HG03103 (cell line): ENCODE results near the gene PEX1.
"Not testable (repeated sequence)": the region's sequence is repeated elsewhere in the genome, so short reads cannot be mapped to it uniquely, and the experiment has no call there.

Source experiments
- ATAC-seq: cut with Tn5 transposase; IDR thresholded peaks from one replicate; pipeline ENCODE4 v1.9.1; 2021; ENCODE audit warnings: low read depth; ENCODE audit not compliant: unreplicated experiment

PEX1 gene

DNA sequence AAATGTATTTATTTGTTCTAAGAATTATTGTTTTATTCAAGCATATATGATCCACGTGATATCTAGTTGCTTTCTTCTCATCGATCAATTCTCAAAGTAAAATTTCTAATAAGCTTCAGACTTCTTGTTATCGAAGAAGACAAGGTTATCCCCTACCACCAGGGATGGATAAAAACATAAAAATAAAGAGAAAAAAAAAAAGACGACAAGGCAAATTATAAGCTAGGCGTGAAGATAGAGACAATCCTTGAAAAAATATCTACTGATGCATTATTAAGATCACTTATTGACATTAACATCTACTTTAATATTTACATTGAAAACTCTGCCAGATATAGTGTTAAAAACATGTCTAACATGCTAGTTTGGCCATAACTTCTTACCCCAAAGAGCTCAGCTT, 19.4 kb downstream of the PEX1 start:
- ATAC-seq = no peak

DNA sequence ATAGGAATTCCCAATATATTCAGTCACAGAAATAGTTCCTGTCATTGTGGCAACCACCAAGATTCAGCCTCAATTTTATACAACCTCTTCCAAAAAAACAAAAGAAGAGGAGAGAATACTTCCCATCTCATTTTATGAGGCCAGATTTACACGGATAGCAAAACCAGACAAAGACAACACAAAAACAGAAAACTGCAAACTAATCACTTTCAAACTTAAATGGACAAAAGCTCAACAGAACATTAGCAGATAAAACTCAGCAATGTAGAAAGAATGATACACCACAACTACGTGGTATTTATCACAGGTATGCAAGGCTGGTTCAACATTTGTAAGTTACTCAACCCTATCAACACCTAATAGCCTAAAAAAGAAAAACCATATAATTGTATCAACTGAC, 22.0 kb downstream of the PEX1 start:
- no peak for ATAC-seq

DNA sequence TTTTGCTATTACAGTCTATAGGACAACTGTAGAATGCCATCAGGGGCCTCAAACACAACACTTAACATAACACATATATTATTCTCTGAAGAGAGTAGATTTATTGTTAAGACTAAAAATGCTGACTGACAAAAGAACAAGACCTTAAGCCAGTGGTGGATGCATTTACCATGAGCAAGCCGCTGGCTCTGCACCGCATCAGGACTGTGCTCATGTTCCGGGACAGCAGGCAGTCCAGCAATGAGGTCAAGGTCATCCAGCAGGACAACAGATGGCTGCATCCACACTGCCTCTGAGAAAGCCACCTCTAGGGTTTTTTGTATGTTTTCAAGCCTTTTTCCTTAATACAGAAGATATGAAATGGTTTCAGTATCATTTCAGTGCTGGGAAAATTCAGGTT, 23.8 kb downstream of the PEX1 start:
- no peak for ATAC-seq

DNA sequence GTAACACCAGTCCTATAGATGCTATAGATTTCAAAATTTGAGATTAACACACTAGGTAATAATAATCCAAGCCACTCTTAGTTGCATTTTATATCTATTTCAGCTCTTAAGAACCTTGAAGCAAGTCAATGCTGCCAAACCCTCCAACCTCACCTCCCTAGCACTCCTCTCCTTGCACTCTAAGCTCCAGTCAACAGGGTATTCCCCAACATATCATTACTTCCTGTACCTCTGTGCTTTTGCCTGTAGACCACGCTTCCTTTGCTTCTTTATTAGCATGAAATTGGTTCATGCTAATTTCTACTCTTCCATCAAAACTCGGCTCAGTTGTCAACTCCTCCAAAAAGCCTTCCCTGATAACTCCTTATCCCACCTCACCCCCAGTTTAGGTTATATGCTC, 24.6 kb downstream of the PEX1 start:
- ATAC-seq = no peak

DNA sequence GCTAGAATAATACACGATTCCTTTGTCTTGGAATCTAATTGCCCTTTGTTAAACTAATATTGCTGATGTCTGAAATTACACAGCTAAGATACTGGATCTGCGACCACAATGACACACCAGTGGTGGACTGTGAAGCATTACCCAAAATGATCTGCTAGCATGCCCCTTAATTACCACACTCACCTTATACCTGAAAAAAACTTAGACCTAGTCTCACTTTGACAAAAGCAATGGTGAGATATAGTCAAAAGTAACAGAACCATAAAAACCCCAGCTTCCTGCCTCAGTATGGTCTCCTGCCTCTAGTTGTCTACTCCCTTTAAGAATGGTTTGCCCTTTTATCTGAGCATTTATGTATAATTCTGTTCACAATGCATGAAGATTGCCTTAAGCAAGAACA, 29.8 kb downstream of the PEX1 start:
- ATAC-seq = no peak

DNA sequence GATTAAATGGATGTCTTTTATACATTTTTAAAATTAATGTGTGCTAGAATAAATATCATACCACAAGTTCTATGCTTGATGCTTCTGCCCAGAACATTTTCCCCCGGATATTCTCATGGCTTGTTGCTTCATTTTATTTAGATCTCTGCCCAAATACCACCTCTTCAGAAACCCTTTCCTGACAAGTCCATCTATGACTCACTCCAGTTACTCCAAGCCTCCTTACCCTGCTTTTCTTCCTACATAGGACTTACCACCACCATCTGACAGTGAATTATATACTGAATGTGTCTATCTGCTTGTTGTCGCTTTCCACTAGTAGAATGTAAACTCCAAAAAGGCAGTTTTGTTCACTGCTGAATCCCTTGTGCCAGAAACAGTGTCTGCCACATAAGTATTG, 31.4 kb downstream of the PEX1 start:
- no peak for ATAC-seq

DNA sequence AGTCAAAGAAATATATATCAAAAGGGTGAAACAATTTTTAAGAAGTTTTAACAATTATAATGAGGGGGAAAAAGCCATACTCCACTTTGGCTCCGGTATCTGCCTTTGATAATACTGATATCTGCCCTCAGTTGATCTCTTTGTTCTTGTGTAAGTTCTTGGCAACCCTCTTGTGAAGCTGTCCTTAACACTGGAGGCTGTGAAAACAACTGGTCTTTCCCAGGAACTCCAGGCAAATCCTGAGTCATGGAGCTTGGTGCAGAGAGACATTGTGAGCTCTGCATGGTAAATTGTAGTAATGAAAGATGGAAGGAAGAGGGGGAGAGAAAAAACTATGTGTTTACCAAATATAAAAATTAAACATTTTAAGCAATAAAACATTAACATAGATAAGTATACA, 38.7 kb downstream of the PEX1 start:
- no peak for ATAC-seq

DNA sequence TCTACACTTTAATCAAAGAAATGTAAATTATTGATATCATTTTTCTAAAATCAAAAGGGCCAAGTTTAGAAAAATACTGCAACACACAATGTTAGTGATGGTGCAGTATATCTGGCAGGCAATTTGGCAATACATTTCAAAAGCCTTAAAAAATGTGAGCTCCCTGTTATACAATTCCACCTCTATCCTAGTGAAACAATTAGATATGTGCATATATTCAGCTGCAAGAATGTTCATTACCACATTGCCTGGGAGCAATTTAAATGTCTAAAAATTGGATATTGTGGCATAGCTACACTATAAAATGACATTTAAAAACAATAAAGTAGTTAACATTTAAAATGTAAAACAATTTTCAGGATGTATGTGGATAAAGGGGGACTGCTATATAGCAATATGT, 40.5 kb downstream of the PEX1 start:
- no peak for ATAC-seq

DNA sequence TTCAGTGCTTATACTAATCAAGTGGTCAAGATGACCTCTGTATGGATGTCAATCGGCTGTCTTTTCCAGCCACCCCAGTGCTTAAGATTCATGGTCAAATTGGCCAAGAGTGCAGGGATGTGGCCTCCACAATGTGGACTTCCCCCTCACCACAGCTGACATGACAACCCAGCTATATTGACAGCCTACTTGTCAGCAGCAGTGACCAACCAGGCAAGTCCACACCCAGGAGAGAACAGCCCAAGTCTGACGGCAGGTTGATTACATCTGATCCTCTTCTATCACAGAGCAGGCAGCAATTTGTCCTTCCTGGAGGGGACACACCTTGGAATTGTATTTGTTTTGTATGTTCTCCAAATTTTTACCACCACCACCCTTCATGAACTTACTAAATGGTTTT, 42.3 kb downstream of the PEX1 start:
- ATAC-seq = no peak

DNA sequence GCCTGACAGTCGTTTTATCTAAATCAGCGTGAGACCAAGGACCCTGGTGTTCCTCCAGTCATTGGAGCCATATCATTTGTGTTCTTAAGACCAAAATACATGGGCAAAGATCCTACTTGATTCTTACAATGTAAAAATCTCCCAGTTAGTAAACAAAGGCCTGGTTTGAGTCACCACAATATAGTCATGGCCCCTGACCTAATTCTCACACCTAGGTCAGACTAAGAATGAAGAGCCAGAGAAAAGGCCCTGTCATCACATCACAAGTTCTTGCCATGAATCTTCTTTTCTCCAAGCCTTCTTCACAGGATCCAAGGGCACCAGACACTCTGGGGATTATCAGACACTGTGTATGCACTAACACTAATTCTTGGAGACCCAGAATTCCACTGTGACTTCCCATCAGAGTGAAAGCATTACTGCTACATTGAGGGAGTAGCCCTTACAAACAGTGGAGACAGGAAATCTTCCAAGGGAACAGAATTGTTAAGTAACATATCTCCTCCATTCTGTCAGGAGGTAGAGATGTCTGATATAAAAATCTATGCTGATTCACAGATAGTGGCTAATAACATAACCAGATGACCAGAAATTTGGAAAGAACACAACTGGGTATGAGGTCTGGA, 42.9 kb downstream of the PEX1 start:
- no peak for ATAC-seq

DNA sequence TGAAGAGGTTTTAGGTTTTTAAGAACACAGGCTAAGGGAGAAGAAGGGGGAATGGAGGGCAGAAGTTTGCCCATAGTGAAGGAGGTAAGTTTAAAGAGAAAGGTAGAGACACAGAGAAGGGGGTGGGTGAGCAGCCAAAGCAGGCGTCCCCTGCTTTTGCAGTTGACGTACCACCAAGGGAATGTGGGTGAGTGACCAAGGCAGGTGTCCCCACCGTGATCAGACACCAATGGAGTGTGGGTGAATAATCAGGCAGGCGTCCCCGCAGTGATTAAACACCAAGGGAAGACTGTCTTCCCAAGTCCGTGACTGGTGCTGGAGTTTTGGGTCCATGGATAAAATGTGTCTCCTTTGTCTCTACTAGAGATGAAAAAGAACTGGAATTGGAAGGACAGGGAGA, 44.1 kb downstream of the PEX1 start:
- ATAC-seq = not testable (repeated sequence)

DNA sequence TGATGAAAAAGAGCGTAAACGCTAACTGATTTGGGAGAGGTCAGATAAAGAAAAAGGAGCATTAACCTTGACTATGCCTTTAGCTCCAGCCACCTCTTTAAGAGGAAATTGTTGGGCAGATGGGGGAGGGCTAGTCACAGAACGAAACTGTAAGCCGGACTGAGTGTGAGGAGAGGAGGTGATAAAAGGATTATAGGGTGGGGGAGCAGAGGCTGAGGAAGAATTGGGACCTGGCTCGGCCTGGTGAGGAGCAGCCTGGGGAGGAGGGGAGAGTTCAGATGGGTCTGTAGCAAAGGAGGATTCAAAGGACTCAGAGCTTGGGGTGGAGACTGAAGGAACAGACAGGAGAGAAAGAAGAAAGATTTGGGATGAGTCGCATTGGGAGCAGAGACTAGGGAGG, 44.7 kb downstream of the PEX1 start:
- ATAC-seq = not testable (repeated sequence)

DNA sequence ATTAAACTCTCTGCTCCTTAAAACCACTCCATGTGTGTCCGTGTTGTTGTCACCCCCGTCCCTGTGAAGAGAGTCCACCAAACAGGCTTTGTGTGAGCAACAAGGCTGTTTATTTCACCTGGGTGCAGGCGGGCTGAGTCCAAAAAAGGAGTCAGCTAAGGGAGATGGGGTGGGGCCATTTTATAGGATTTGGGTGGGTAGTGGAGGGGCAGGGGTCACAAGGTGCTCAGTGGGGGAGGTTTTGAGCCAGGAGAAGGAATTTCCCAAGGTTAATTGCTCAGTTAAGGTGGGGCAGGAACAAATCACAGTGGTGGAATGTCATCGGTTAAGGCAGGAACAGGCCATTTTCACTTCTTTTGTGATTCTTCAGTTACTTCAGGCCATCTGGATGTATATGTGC, 49.2 kb downstream of the PEX1 start:
- ATAC-seq = not testable (repeated sequence)

DNA sequence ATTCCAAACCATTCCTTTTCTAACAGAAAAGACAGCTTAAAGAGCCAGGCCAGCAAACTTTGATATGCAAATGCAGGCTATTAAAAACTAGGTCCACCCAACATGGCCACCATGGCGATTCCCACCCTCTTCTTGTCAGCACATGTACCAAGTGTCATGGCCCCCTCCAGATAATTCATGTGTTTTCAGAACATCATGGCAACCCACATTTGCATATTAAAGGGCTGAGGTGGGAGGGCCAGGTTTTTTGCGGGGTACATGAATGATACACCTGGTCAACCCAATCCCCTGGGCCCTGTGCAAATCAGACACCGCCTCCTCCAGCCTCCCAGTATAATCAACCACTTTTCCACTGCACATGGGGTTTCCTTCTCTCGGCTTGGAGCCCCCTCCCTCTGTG, 49.6 kb downstream of the PEX1 start:
- no peak for ATAC-seq

DNA sequence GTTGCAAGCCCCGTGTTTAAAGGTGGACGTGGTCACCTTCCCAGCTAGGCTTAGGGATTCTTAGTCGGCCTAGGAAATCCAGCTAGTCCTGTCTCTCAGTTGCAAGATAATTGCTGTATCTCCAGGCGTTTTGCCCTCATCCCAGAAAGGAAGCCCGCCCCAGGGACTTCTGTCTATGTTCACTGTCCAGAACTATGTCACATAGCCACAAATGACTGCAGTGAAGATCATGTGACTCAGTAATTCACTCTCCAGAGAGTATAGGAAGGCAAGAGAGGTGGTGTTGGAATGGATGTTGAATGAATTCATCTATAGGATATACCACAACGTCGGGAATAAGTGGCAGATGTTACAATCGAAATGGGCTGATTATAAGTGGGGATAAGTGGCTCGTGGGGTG, 50.2 kb downstream of the PEX1 start:
- no peak for ATAC-seq

DNA sequence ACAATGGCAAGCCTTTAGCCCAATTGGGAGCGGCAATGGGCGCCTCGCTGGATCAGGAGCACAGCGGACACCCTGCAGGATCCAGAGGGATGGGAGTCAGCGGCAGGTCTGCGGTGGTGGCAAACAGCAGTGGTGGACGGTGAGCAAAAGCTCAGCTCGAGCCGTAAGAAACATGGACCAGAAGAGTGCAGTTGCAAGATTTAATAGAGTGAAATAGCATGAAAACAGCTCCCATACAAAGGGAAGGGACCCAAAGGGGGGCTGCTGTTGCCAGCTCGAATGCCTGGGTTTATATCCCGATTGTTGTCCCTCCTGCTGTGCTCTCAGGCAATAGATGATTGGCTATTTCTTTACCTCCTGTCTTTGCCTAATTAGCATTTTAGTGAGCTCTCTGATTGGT, 50.6 kb downstream of the PEX1 start, which contains the start of gene ERVW-1:
TSS of gene ERVW-1 (minus strand) at position 266 of the 400 bp plus-strand sequence. CDS start 7,565 bp downstream, outside the sequence.
- ATAC-seq = not testable (repeated sequence)

DNA sequence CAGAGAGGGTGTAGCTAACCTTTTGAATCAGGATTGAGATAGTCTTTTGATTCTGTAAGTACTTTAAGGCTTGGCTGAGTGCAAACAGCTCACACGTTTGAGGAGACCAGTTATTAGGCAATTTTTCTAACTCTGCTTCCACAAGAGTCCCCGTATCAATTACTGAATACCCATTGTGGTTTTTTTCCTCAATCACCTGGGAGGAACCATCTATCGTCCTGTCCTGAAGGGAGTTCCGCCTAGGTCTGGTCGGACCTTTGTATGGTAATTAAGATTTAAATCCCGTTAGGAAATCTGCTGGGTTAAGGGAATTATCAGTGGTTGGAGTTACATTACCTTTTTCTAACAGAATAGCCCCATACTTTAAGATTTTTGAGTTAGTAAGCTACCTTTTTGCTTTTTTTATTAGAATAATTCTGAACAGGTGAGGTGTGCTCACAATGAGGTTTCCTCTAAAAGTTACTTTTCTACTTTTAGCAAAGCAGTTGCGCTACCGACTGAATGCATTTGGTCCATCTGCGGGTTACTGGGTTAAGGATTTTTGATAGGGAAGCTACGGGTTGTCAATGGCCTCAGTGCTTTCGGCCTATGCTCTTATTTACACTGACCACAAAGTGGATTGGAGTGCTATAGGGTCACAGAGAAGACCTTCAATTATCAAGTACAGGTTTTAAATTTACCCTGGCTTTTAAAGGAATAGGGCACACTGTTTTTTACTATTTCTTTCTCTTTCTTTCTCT, 52.3 kb downstream of the PEX1 start:
- not testable (repeated sequence) for ATAC-seq

DNA sequence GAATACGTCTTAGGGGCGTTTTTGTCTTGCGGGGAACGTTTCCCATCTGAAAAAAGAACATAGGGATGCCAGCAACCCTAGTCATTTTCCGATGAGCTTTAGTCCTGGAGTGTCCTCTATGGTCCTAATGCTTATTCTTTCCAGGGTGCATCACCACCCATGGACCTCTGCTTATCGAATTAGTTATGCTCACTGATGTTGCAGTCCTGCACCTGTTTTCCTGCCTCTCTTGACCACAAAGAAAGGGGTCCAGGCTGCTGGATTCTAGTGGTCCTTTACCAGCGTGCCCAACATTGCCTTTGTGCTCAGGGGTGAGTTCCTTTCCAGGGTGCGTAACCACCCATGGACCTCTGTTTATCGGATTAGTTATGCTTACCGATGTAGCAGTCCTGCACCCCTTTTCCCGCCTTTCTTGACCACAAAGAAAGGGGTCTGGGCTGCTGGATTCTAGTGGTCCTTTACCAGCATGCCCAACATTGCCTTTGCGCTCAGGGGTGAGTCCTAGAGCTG, 53.0 kb downstream of the PEX1 start:
- not testable (repeated sequence) for ATAC-seq

DNA sequence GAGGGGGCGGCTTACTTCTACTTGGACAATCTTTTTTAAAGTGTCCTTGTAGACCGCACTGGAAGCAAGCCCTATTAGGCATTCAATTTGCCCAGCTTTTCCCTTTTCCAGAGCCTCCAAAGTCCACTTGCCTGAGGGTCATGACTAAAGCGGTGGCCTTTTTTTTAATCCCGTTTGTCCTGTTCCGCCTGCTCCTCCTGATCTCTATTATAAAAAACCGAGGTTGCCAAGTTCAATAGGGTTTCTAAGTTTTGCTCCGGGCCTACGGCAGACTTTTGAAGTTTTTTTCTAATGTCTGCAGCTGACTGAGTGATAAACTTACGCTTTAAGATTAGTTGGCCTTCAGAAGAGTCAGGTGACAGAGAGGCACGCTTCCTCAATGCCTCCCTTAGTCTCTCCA, 54.3 kb downstream of the PEX1 start:
- ATAC-seq = not testable (repeated sequence)

DNA sequence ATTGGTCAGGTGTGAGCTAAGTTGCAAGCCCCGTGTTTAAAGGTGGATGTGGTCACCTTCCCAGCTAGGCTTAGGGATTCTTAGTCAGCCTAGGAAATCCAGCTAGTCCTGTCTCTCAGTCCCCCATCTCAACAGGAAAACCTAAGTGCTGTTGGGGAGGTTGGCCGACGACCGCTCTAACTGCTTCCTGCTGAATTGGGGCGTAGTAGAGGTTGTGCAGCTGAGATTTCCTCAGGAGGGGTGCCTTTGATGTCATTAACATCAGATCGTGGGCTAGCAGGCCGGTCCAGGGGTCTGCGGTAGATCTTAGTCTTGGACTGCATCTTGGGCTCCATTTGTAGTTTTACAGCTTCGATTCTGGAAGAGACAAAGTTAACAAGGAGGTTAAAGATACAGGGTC, 59.7 kb downstream of the PEX1 start:
- not testable (repeated sequence) for ATAC-seq

DNA sequence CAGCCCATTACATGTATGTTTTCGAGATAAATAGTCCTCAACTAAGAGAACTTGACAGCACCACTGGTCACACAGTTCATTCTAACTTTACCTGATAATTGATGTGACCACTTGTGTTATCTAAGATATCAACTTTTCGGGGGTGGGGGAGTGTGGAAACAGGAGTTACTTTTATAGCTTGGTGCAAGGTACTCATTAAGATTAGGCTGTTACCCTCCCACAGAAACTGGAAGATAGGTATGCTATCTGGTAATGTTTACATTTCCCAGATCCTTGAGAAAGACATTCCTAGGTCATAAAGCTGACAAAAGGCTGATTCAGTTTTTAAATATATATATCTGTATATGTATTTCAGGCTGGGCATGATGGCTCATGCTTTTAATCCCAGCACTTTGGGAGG, 61.6 kb downstream of the PEX1 start:
- no peak for ATAC-seq

DNA sequence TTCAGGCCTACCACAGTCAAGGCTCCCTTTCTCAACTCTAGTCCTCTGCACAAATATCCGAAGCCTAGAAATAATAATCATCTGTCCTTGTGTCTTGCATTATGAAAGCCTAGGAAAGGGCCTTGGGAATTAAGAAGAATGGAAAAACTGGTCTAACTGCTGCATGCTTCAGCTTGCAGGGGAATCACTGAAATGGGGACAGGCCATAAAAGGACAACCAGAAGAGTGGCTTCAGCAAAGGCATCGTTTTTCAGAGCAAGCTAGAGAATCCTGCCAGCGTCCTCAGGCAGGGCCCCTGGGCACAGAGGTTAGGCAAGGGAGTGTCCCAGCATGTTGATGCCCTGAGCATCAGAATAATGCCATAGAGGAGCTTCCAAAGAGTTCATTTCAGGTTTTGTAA, 63.8 kb downstream of the PEX1 start:
- no peak for ATAC-seq
